HepG2 (cell line): Measurements from ENCODE around the gene ARL3.

Experiments used
- CREM ChIP-seq, 2 experiments: sonication (generic) in 1 of 2; formaldehyde crosslinking in 1 of 2; IDR thresholded peaks; 2 replicates each; pipeline versions ENCODE4 v1.4.0 to v1.6.1; 2016 to 2020; ENCODE audit warnings: antibody characterized with exemption in 1 of 2, mild to moderate bottlenecking in 1 of 2, missing genetic modification reagents in 1 of 2
- CTCF ChIP-seq: sonication (generic); formaldehyde crosslinking; IDR thresholded peaks from 2 replicates; pipeline ENCODE4 v1.5.0; 2020; ENCODE audit warnings: mild to moderate bottlenecking, missing genetic modification reagents, moderate library complexity
- FOXJ3 ChIP-seq: sonication (generic); formaldehyde crosslinking; IDR thresholded peaks from 2 replicates; pipeline ENCODE4 v1.4.0; 2020; ENCODE audit warnings: missing genetic modification reagents, mild to moderate bottlenecking, borderline replicate concordance
- GABPA ChIP-seq, 2 experiments: IDR thresholded peaks; 2 replicates each; pipeline ENCODE4 v1.6.1; 2011 to 2016; ENCODE audit warnings: low read depth in 2 of 2, low read length in 1 of 2, missing biosample characterization in 1 of 2, missing genetic modification characterization in 1 of 2
- IRF2 ChIP-seq: IDR thresholded peaks from 2 replicates; pipeline ENCODE4 v1.6.1; 2018; ENCODE audit warnings: missing genetic modification reagents, missing compliant biosample characterization
- NCOR1 ChIP-seq: fragments of 200-600 bp; sonication (generic); IDR thresholded peaks from 2 replicates; pipeline ENCODE4 v1.7.0; 2017; ENCODE audit warnings: antibody characterized with exemption, low read length, borderline replicate concordance
- NR2C2 ChIP-seq: sonication (generic); formaldehyde crosslinking; IDR thresholded peaks from 2 replicates; pipeline ENCODE4 v1.4.0; 2020; ENCODE audit warnings: missing genetic modification reagents, mild to moderate bottlenecking, moderate library complexity, borderline replicate concordance
- PRDM15 ChIP-seq: sonication (generic); formaldehyde crosslinking; IDR thresholded peaks from 2 replicates; pipeline ENCODE4 v1.4.0; 2020; ENCODE audit warnings: missing genetic modification reagents
- SETDB1 ChIP-seq: sonication (generic); formaldehyde crosslinking; IDR thresholded peaks from 2 replicates; pipeline ENCODE4 v1.5.1; 2020; ENCODE audit warnings: missing genetic modification reagents, mild to moderate bottlenecking, borderline replicate concordance
- ZNF292 ChIP-seq: sonication (generic); formaldehyde crosslinking; IDR thresholded peaks from 2 replicates; pipeline ENCODE4 v1.8.1; 2022; ENCODE audit warnings: mild to moderate bottlenecking, low read depth, missing genetic modification reagents, borderline replicate concordance
- ZNF691 ChIP-seq: sonication (generic); formaldehyde crosslinking; IDR thresholded peaks from 2 replicates; pipeline ENCODE4 v1.4.0; 2020; ENCODE audit warnings: missing genetic modification reagents, low read depth, mild to moderate bottlenecking, borderline replicate concordance

GRCh38 chr10:102675666-102676533 lies 38.3 kb downstream of the ARL3 start:
- no peak for TF ChIP-seq IRF2 (CRISPR knock-in tag)
- TF ChIP-seq ZNF691 (CRISPR knock-in tag), result no peak
- no peak for TF ChIP-seq FOXJ3 (CRISPR knock-in tag)
- no peak for TF ChIP-seq SETDB1 (CRISPR knock-in tag)
- no peak for TF ChIP-seq CTCF
- no peak for TF ChIP-seq GABPA (IDR thresholded peaks at IDR 0.05; ENCODE audit: low read depth, low read length)
- TF ChIP-seq GABPA (CRISPR knock-in tag; IDR thresholded peaks at IDR 0.05; ENCODE audit: low read depth), result no peak
- no peak for TF ChIP-seq PRDM15 (CRISPR knock-in tag)
- TF ChIP-seq CREM (IDR thresholded peaks at IDR 0.05), result no peak
- TF ChIP-seq CREM (CRISPR knock-in tag; IDR thresholded peaks at IDR 0.05), result no peak
- no peak for TF ChIP-seq NCOR1
- TF ChIP-seq NR2C2 (CRISPR knock-in tag), result no peak
- TF ChIP-seq ZNF292 (CRISPR knock-in tag), result no peak
